HFFc6 (cell line): ENCODE measurements around the gene FCAMR. TPM values are rescaled to one million over a fixed set of nuclear protein-coding genes. Genes with fewer than 3 reads are reported as not detected.
A peak's percentile ranks its signal among the peaks of the same experiment; 100 is the strongest.

Source experiments
- DNase-seq: peaks from one replicate; pipeline ENCODE4 v3.0.0-alpha.2; 2018
- H3K27ac Mint-ChIP-seq: 2 replicates; pipeline ENCODE4 v1.8.0; 2020; ENCODE audit warnings: mild to moderate bottlenecking, mixed read lengths
- H3K27me3 Mint-ChIP-seq: 2 replicates; pipeline ENCODE4 v1.8.0; 2021; ENCODE audit warnings: mild to moderate bottlenecking, moderate library complexity, mixed read lengths; ENCODE audit not compliant: insufficient read depth
- H3K36me3 Mint-ChIP-seq: 2 replicates; pipeline ENCODE4 v1.8.0; 2021; ENCODE audit warnings: low read depth, mixed read lengths
- H3K4me1 Mint-ChIP-seq: 2 replicates; pipeline ENCODE4 v1.8.0; 2020; ENCODE audit warnings: low read depth, mixed read lengths
- H3K4me3 Mint-ChIP-seq: 2 replicates; pipeline ENCODE4 v1.8.0; 2020; ENCODE audit warnings: mild to moderate bottlenecking, moderate library complexity, mixed read lengths
- H3K9me3 Mint-ChIP-seq: 2 replicates; pipeline ENCODE4 v1.8.0; 2020; ENCODE audit warnings: mild to moderate bottlenecking, mixed read lengths
- total RNA-seq, 6 experiments: library from RNA; stranded (reverse); fragmentation: NEBNext Ultra II Directional; extraction: Animal tissue kit (Norgen Biotek cat#: 25700); gene quantifications; 2 replicates in 1 of 6; 3 replicates in 5 of 6; pipeline ENCODE4 v1.2.3, GENCODE V29; 2021
- TF ChIP-seq, protein P1 (sequence below): fragments of 200-600 bp; sonication (generic); IDR thresholded peaks from 2 replicates; pipeline ENCODE4 v1.5.0; 2021; ENCODE audit warnings: antibody characterized with exemption, mild to moderate bottlenecking

Gene FCAMR
- total RNA-seq, 6 experiments from 2014 or later: not detected

DNA sequence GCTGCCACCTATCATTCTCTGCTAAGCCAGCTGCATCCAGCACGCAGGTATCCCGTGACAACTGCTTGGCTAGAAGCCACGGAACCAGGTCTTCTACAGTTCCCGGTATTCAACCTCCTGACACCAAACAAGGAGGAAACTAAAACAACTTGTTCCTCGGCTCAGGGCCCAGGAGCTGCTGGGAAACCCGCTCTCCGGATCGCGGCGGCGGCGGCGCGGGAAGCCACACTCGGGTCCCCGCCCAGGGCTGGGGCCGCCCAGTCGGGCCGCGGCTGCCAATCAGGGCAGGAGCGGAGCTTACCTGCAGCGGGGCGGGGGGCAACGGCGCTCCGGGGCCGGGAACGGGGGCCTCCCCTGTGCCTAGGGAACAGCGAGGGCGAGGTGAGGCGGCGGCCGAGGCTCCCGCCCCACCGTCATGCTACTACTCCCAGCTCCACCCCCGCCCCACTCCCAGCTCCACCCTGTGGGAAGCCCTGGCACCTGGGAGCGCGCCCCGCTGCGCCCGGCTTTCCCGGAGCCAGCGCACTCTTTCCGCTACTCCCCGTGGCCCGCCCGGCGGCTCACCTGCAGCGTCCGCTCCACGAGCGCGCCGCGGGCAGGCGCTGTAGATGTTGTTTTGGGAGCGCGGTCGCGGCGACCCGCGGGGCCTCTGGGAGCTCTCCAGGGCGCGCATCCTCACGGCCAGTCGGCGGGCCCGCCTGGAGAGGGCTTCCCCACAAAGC, 60.9 kb downstream of the FCAMR start:
- Mint-ChIP-seq H3K27ac (no peak overlapping the region), H3K4me3 (peak overlapping the region; percentile 50; the same call in 1 of the 2 replicates), H3K27me3 (peaks cover 5% of the 10 kb centered on the region), H3K36me3 (peaks cover 16% of the 10 kb centered on the region), H3K9me3 (no peaks in the 10 kb centered on the region), H3K4me1 (peaks cover 36% of the 10 kb centered on the region)
- no peak for DNase-seq
- TF ChIP-seq, protein P1, sequence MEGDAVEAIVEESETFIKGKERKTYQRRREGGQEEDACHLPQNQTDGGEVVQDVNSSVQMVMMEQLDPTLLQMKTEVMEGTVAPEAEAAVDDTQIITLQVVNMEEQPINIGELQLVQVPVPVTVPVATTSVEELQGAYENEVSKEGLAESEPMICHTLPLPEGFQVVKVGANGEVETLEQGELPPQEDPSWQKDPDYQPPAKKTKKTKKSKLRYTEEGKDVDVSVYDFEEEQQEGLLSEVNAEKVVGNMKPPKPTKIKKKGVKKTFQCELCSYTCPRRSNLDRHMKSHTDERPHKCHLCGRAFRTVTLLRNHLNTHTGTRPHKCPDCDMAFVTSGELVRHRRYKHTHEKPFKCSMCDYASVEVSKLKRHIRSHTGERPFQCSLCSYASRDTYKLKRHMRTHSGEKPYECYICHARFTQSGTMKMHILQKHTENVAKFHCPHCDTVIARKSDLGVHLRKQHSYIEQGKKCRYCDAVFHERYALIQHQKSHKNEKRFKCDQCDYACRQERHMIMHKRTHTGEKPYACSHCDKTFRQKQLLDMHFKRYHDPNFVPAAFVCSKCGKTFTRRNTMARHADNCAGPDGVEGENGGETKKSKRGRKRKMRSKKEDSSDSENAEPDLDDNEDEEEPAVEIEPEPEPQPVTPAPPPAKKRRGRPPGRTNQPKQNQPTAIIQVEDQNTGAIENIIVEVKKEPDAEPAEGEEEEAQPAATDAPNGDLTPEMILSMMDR: no peak

DNA sequence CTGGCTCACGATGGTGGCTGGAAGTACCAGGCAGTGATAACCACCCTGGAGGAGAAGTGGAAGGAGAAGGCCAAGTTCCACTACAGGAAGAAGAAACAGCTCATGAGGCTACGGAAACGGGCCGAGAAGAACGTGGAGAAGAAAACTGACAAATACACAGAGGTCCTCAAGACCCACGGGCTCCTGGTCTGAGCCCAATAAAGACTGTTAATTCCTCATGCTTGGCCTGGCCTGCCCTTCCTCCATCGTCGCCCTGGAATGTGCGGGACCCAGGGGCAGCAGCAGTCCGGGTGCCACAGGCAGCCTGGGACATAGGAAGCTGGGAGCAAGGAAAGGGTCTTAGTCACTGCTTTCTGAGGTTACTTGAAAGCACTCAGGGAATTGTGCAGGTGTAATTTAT, 62.2 kb downstream of the FCAMR start:
- H3K36me3 Mint-ChIP-seq: peaks cover 16% of the 10 kb centered on the region
- no peak overlapping the region for H3K27ac Mint-ChIP-seq
- H3K27me3 Mint-ChIP-seq: no peaks in the 10 kb centered on the region; the same call in 1 of the 2 replicates
- peaks cover 49% of the 10 kb centered on the region for H3K4me1 Mint-ChIP-seq
- H3K4me3 Mint-ChIP-seq: no peak overlapping the region
- TF ChIP-seq, protein P1: no peak
- no peaks in the 10 kb centered on the region for H3K9me3 Mint-ChIP-seq
- DNase-seq: no peak

Other genes starting within 250 kb of the FCAMR start
- gene IL19, start 199.7 kb downstream of the FCAMR start, total RNA-seq: not detected
- not detected for gene IL10, start 198.0 kb downstream of the FCAMR start, total RNA-seq
- gene IL20, start 104.8 kb downstream of the FCAMR start, total RNA-seq: not detected
- gene IL24, start 73.0 kb downstream of the FCAMR start, total RNA-seq: under 1 TPM in 1 of 6 experiments, not detected in 5; 0.24 TPM
- gene FCMR, start 48.5 kb downstream of the FCAMR start, total RNA-seq: 1 to 10 TPM in 2 of 6 experiments, under 1 TPM in 4; 0.28 to 1.3 (median 0.67) TPM
- gene PIGR, start 24.0 kb downstream of the FCAMR start, total RNA-seq: under 1 TPM in 2 of 6 experiments, not detected in 4; 0.14 to 0.26 TPM
- gene C1orf116, start 62.3 kb upstream of the FCAMR start, total RNA-seq: under 1 TPM; 0.02 to 0.09 (median 0.06) TPM
- gene YOD1, start 80.7 kb upstream of the FCAMR start, total RNA-seq: 10 to 100 TPM in 1 of 6 experiments, 1 to 10 TPM in 5; 6.5 to 10.6 (median 7.1) TPM
- 1 to 10 TPM; 2.5 to 7.0 (median 3.2) TPM for gene PFKFB2, start 82.8 kb upstream of the FCAMR start, total RNA-seq
- under 1 TPM in 5 of 6 experiments, not detected in 1; 0.15 to 0.59 (median 0.24) TPM for gene C4BPB, start 118.4 kb upstream of the FCAMR start, total RNA-seq
- not detected for gene C4BPA, start 133.8 kb upstream of the FCAMR start, total RNA-seq